CD14-positive monocyte (primary cell): ENCODE results near the gene ERCC3. TPM values are rescaled to one million over a fixed set of nuclear protein-coding genes. Genes with fewer than 3 reads are reported as not detected.
A peak's percentile ranks its signal among the peaks of the same experiment; 100 is the strongest.

ENCODE experiments used
- DNase-seq, 3 donors: peaks; one replicate each; pipeline ENCODE4 v3.0.0-alpha.2; 2011 to 2022
- H2AFZ ChIP-seq: 2 replicates; pipeline ENCODE4 v1.6.0; 2012; ENCODE audit warnings: mild to moderate bottlenecking, low read depth, low read length, inconsistent platforms; ENCODE audit not compliant: insufficient read depth, poor library complexity, severe bottlenecking
- H3K27ac ChIP-seq, 2 donors: 1 replicate in 1 of 2; 2 replicates in 1 of 2; pipeline ENCODE4 v1.5.1; 2012 to 2013; ENCODE audit warnings: low read length in 2 of 2, control low read depth in 1 of 2, inconsistent platforms in 1 of 2, low read depth in 1 of 2, mild to moderate bottlenecking in 1 of 2
- H3K27me3 ChIP-seq, 2 donors: one replicate each; pipeline versions ENCODE4 v1.6.0 to v1.6.1; 2011 to 2013; ENCODE audit warnings: low read length in 2 of 2; ENCODE audit not compliant: control insufficient read depth in 2 of 2, insufficient read depth in 2 of 2
- H3K36me3 ChIP-seq, 2 donors: replicated peaks in 1 of 2; 1 replicate in 1 of 2; 2 replicates in 1 of 2; pipeline versions ENCODE4 v1.5.1 to v1.6.1; 2012 to 2013; ENCODE audit warnings: low read length in 2 of 2, control low read depth in 1 of 2, inconsistent platforms in 1 of 2, mild to moderate bottlenecking in 1 of 2; ENCODE audit not compliant: insufficient read depth in 2 of 2, control insufficient read depth in 1 of 2
- H3K4me1 ChIP-seq, 2 donors: 1 replicate in 1 of 2; 2 replicates in 1 of 2; pipeline versions ENCODE4 v1.5.1 to v1.6.1; 2012 to 2013; ENCODE audit warnings: low read length in 2 of 2, control low read depth in 1 of 2, inconsistent platforms in 1 of 2, mild to moderate bottlenecking in 1 of 2, moderate library complexity in 1 of 2; ENCODE audit not compliant: insufficient read depth in 2 of 2, control insufficient read depth in 1 of 2
- H3K4me2 ChIP-seq: replicated peaks from 2 replicates; pipeline ENCODE3; 2012; ENCODE audit warnings: low read length, moderate library complexity, mild to moderate bottlenecking; ENCODE audit not compliant: poor library complexity, severe bottlenecking; ENCODE audit errors: extremely low read depth
- H3K4me3 ChIP-seq, 3 experiments: fragments of 200-600 bp in 1 of 3; sonication (generic) in 1 of 3; replicated peaks in 1 of 3; 1 replicate in 2 of 3; 2 replicates in 1 of 3; pipeline ENCODE4 v1.5.1; 2011 to 2013; ENCODE audit warnings: low read length in 3 of 3, mild to moderate bottlenecking in 3 of 3, control low read depth in 2 of 3, low read depth in 2 of 3, inconsistent platforms in 1 of 3, moderate library complexity in 1 of 3
- H3K79me2 ChIP-seq: 2 replicates; pipeline ENCODE4 v1.6.0; 2012; ENCODE audit warnings: mild to moderate bottlenecking, control low read depth, inconsistent platforms, low read length, moderate library complexity; ENCODE audit not compliant: insufficient read depth
- H3K9ac ChIP-seq: 2 replicates; pipeline ENCODE4 v1.6.0; 2017; ENCODE audit warnings: low read length, mild to moderate bottlenecking; ENCODE audit not compliant: insufficient read depth, poor library complexity, severe bottlenecking
- H3K9me3 ChIP-seq, 2 donors: replicated peaks in 1 of 2; 1 replicate in 1 of 2; 2 replicates in 1 of 2; pipeline versions ENCODE4 v1.5.1 to v1.6.1; 2012 to 2013; ENCODE audit warnings: low read length in 2 of 2, control low read depth in 1 of 2; ENCODE audit not compliant: control insufficient read depth in 1 of 2, insufficient read depth in 1 of 2
- H4K20me1 ChIP-seq: 2 replicates; pipeline ENCODE4 v1.6.0; 2012; ENCODE audit warnings: mild to moderate bottlenecking, low read length, control low read depth, moderate library complexity; ENCODE audit not compliant: insufficient read depth
- H3K27ac Mint-ChIP-seq, 7 donors: one replicate each; pipeline ENCODE4 v1.8.0; 2020; ENCODE audit warnings: mild to moderate bottlenecking in 7 of 7, mixed read lengths in 7 of 7, moderate library complexity in 6 of 7, inconsistent platforms in 2 of 7
- H3K27me3 Mint-ChIP-seq, 3 donors: one replicate each; pipeline ENCODE4 v1.8.0; 2021 to 2022; ENCODE audit warnings: low read depth in 3 of 3, mild to moderate bottlenecking in 3 of 3, mixed read lengths in 3 of 3, moderate library complexity in 3 of 3, inconsistent platforms in 1 of 3
- H3K36me3 Mint-ChIP-seq, 2 donors: one replicate each; pipeline ENCODE4 v1.8.0; 2020; ENCODE audit warnings: mixed read lengths in 2 of 2, inconsistent platforms in 1 of 2, mild to moderate bottlenecking in 1 of 2
- H3K4me1 Mint-ChIP-seq: one replicate; pipeline ENCODE4 v1.8.0; 2020; ENCODE audit warnings: mild to moderate bottlenecking, mixed read lengths
- H3K4me3 Mint-ChIP-seq, 2 donors: one replicate each; pipeline ENCODE4 v1.8.0; 2020; ENCODE audit warnings: mild to moderate bottlenecking in 2 of 2, mixed read lengths in 2 of 2, moderate library complexity in 1 of 2
- H3K9me3 Mint-ChIP-seq, 7 donors: one replicate each; pipeline ENCODE4 v1.8.0; 2020 to 2022; ENCODE audit warnings: mixed read lengths in 7 of 7, mild to moderate bottlenecking in 6 of 7, moderate library complexity in 6 of 7, inconsistent platforms in 2 of 7
- CTCF ChIP-seq: fragments of 200-600 bp; IDR thresholded peaks from one replicate; pipeline ENCODE4 v1.8.0; 2022; ENCODE audit warnings: antibody characterized with exemption, mild to moderate bottlenecking
- WGBS: methylation state at CpG from one replicate; pipeline ENCODE4 v1.1.5; 2013; ENCODE audit warnings: missing lambda C conversion rate; ENCODE audit not compliant: insufficient coverage; 5-methylcytosine and 5-hydroxymethylcytosine counted together
- intact Hi-C, 2 donors: fragments of 100-400 bp; cut with micrococcal nuclease; formaldehyde crosslinking; loops; one replicate each; pipeline versions ENCODE4 v1.15.0 to v1.15.1; 2023
- polyA plus RNA-seq, 3 donors: library from polyadenylated mRNA; depleted of rRNA in 1 of 3; unstranded in 2 of 3; stranded (reverse) in 1 of 3; fragments of 300-500 nt in 2 of 3; fragments of >200 nt in 1 of 3; fragmentation: Illumina TruSeq in 2 of 3; gene quantifications; 1 replicate in 2 of 3; 2 replicates in 1 of 3; pipeline ENCODE4 v1.2.3, GENCODE V29; 2012 to 2021

The ERCC3 gene
- polyA plus RNA-seq, 3 donors, result 13.2 to 49.7 (median 16.9) TPM

DNA sequence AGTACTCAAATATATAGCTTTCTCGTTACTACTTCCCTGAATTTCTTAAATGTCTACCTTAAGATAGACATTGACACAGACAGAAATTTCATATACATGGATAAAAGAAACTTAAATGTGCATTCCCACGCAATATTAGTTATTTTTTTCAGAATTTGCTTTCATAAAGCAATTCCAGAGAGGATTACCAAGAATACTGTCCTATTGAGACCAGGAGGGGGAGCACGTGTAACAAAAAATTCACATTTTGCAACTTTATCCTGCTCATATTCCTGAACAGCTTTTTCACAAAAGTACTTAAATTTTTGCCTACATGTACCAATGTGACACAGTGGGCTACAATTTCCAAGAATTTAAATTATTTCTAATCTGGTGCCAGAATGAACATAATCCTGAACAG, 30.7 kb upstream of the ERCC3 start:
- H3K4me1 Mint-ChIP-seq, result no peaks in the 10 kb centered on the region
- H4K20me1 ChIP-seq, result peaks cover 49% of the 10 kb centered on the region
- no peak overlapping the region for H3K4me3 Mint-ChIP-seq
- no peak overlapping the region for H3K27ac ChIP-seq
- H3K4me3 ChIP-seq, result no peak overlapping the region
- H3K9me3 Mint-ChIP-seq, result peaks cover 0 to 3% (median 0%) of the 10 kb centered on the region in 7 donors
- H2AFZ ChIP-seq, result no peak overlapping the region
- peaks cover 0 to 3% of the 10 kb centered on the region in 2 donors for H3K9me3 ChIP-seq
- H3K4me2 ChIP-seq, result no peak overlapping the region
- DNase-seq, result no peak
- no peaks in the 10 kb centered on the region for H3K27me3 ChIP-seq
- H3K79me2 ChIP-seq, result peaks cover 6% of the 10 kb centered on the region
- H3K27me3 Mint-ChIP-seq, result no peaks in the 10 kb centered on the region
- no peak overlapping the region for H3K9ac ChIP-seq
- peaks cover 72 to 81% of the 10 kb centered on the region in 2 donors for H3K36me3 Mint-ChIP-seq
- H3K4me1 ChIP-seq, result no peaks in the 10 kb centered on the region
- intact Hi-C loops, result loop anchor here in 1 of 2 donors (10.0 kb wide), 1 partner anchor 160 kb away; no protein-coding TSS in a partner anchor
- TF ChIP-seq CTCF, result peak; percentile 59
- peaks cover 91 to 97% of the 10 kb centered on the region in 2 donors for H3K36me3 ChIP-seq
- WGBS, result 88% methylated on average over 1 of the region's 3 CpGs
- no peak overlapping the region for H3K27ac Mint-ChIP-seq

DNA sequence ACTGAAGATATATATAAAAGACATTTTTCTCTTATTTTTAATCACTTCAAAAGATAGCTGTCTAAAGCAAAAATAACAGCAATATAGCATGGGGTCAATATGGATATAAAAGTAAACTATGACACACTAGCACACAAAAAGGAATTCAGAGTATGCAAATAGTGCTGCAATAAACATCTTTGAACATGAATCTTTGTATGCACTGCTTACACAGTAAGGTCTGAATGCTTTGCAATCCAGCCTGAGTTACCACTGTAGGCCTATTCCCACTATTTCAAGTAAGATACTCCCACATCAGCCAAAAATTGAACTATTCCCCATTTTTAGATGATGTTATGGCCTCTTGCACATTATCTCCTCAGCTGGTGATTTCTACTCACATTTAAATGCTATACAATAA, 27.4 kb upstream of the ERCC3 start:
- H3K9me3 Mint-ChIP-seq, result peaks cover 0 to 3% (median 0%) of the 10 kb centered on the region in 7 donors
- H3K4me3 Mint-ChIP-seq, result no peak overlapping the region
- peaks cover 6% of the 10 kb centered on the region for H3K79me2 ChIP-seq
- no peak overlapping the region for H3K27ac Mint-ChIP-seq
- no peaks in the 10 kb centered on the region for H3K4me1 ChIP-seq
- H3K9ac ChIP-seq, result no peak overlapping the region
- H3K9me3 ChIP-seq, result peaks cover 0 to 3% of the 10 kb centered on the region in 2 donors
- peaks cover 43% of the 10 kb centered on the region for H4K20me1 ChIP-seq
- no peak for DNase-seq
- no peak overlapping the region for H3K4me3 ChIP-seq
- intact Hi-C loops, result loop anchor here in 1 of 2 donors (10.0 kb wide), 1 partner anchor 163 kb away; no protein-coding TSS in a partner anchor
- H3K36me3 Mint-ChIP-seq, result peaks cover 72 to 85% of the 10 kb centered on the region in 2 donors
- peaks cover 90 to 100% of the 10 kb centered on the region in 2 donors for H3K36me3 ChIP-seq
- no peaks in the 10 kb centered on the region for H3K4me1 Mint-ChIP-seq
- H3K27ac ChIP-seq, result no peak overlapping the region
- H3K4me2 ChIP-seq, result no peak overlapping the region
- no peaks in the 10 kb centered on the region for H3K27me3 Mint-ChIP-seq
- TF ChIP-seq CTCF, result no peak
- H3K27me3 ChIP-seq, result no peaks in the 10 kb centered on the region
- H2AFZ ChIP-seq, result no peak overlapping the region
